ENCODE results near the gene TMC4.

TMC4 gene

DNA sequence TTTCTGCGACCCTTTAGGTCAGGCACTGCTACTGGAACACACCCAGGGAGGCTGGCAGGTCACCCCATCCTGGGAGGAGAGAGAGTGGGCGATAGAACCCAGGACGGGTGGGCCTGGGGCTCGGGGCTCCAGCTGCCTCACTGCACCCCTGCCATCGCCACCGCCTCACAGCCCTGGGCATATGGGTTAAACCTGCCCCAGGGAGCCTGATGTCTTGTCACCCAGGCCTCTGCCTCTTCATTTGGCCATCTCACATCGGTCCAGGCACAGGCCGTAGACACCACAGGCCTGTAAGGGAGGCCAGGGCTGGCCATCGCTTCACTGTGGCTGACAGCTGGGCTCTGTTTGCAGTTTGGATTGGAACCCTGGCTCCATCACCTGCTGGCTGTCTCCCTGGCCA, 47.2 kb downstream of the TMC4 start:
- DNase-seq: no peak

DNA sequence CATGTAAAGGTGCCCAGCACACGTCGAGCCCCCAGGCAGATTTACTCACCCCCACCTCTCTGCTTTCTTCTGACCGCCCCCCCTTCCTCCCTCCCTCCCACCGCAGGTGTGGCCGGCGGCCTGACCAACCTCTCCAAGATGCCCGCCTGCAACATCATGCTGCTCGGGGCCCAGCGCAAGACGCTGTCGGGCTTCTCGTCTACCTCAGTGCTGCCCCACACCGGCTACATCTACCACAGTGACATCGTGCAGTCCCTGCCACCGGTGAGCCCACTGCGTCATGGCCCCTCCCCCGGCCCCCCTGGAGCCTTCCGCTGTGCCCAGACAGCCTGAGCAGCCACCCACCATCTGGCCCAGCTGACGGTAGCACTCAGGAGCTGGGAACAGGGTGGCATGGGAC, 48.6 kb downstream of the TMC4 start:
- no peak for DNase-seq

DNA sequence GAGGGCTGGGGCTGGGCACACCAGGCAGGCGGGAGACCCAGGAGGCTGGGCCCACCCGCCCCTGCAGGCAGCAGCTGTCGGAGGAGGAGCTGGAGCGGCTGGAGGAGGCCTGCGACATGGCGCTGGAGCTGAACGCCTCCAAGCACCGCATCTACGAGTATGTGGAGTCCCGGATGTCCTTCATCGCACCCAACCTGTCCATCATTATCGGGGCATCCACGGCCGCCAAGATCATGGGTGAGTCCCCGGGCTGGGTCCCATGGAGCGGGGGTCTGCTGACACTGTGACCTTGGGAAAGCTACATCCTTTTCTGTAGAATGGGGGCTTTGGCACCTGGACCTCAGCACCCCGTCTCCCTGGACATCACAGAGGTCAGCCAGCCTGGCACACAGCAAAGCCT, 49.3 kb downstream of the TMC4 start:
- no peak for DNase-seq

DNA sequence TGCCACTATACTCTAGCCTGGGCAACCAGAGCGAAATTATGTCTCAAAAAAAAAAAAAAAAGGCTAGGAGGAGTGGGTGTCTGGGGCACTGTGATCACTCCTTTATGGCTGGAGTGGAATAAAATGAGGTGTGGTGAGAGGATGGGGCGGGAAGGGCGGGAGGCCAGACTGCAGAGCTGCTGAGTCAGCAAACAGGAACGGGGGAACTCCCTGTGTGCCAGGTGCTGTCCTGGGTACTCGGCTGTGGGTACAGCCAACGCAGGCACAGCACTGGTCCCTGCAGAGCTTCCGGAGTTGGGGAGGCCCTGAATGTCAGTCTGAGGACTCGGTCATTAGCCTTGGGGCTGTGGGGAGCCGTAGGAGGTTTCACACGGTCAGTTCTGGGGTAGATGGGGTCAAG, 51.7 kb downstream of the TMC4 start:
- no peak for DNase-seq

DNA sequence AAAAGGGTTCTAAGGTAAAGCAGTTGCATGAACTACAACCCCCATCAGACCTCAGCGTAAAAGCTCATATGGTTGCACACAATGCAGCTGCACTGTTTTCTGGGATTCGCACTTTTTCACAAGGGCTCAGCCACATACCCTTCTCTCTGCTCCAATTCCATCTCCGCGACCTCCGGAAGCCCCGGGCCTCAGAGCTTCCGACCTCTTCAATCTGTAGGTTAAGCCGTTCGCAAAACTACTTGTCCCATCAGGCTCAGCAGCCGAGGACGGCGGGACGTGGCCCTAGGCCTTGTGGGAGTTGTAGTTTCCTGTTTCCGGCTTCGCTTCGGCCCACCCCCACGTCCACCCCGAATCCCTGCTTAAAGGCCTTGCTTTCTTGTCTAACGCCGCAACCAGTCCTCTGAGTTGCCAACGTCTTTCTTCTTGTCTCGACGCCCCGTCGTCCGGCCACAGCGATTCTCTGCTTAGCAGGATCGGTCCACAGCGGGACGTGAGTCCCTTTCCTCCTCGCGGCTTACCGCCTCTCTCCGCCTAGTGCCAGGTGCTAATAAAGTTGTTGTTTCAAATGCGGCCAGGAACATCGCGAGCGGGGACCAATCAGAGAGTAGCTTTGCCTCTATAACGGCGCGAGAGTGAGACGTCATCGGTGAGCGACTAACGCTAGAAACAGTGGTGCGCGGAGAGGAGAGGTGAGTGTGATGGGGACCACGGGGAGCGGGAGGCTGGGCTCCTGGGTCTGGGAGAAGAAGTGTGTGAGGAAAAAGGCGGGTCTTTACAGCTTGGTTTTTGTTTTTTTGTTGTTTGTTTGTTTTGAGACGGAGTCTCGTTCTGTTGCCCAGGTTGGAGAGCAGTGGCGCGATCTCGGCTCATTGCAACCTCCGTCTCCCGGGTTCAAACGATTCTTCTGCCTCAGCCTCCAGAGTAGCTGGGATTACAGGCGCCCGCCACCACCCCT, 57.6 kb downstream of the TMC4 start, which contains the start of the genes PRPF31 and TFPT:
PRPF31 (plus strand) TSS at position 646 of the 955 bp plus-strand sequence. CDS start 2,525 bp downstream, outside the sequence.
TFPT (minus strand) TSS at position 549 of the 955 bp plus-strand sequence; CDS start at position 161, 388 bp downstream.
- peak; percentile 86 for DNase-seq

DNA sequence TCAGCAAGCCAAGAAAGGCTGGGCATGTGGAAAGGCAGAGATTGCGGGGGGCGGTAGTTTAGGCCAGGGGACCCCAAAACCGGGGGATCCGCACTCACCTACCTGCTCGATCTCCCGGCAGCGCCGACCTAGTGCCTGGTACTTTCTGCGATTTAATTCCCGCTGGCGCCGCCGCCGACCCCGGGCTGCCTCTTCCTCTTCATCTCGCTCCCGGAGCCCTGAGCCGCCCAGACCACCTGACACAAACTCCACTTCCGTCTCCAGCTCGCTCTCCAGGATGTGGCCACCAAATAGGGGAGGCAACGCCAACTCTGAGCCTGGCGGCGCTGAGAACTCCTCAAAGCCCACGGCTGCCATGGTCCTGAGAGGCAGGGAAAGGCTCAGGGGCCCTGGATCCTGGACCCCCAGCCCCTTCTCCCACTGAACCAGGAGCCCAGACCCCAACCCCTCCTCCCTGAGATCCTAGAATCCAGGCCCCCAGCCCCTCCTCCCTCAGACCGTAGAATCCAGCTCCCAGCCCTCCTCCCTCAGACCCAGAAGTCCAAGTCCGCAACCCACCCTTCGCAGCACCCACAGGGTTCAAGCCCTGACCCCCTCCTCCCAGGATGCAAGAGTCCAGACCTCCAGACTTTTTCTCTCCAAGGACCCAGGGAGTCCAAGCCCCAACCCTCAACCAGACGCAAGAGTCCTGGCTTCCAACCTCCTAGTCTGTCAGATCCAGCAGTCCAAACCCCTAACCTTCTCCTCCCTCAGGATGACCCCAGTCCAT, 58.4 kb downstream of the TMC4 start:
- no peak for DNase-seq
